ENCODE results near the gene LIN7A.

DNA sequence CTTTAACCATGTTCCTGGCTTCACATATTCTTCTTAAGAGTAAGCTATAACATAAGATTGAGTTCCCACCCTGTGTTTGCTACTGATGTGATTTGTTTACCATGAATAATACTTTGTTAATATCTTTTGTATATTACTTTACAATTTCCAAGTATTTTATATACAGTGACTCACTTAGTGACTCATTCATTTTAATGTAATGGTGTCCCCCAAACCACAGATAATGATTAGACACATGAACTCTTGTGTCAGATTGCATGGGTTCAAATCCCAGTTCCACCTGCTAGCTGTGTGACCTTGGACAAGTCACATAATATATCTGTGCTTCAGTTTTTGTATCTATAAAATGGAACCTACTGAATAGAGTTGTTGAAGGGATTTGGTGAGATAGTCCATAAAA lies 144.9 kb downstream of the LIN7A start:
- TF ChIP-seq EZH2 (IDR thresholded peaks at IDR 0.05; ENCODE audit: low read length, missing control alignments) = no peak
- TF ChIP-seq, protein P1, sequence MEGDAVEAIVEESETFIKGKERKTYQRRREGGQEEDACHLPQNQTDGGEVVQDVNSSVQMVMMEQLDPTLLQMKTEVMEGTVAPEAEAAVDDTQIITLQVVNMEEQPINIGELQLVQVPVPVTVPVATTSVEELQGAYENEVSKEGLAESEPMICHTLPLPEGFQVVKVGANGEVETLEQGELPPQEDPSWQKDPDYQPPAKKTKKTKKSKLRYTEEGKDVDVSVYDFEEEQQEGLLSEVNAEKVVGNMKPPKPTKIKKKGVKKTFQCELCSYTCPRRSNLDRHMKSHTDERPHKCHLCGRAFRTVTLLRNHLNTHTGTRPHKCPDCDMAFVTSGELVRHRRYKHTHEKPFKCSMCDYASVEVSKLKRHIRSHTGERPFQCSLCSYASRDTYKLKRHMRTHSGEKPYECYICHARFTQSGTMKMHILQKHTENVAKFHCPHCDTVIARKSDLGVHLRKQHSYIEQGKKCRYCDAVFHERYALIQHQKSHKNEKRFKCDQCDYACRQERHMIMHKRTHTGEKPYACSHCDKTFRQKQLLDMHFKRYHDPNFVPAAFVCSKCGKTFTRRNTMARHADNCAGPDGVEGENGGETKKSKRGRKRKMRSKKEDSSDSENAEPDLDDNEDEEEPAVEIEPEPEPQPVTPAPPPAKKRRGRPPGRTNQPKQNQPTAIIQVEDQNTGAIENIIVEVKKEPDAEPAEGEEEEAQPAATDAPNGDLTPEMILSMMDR (conservative IDR thresholded peaks at IDR 0.05 in 1 of 2, IDR thresholded peaks at IDR 0.05 in 1 of 2; ENCODE audit: low read depth in 1 of 2, low read length in 2 of 2) = no peak
